ENCODE data around the gene TPI1.

GRCh38 chr12:6822426-6823135, 44.8 kb upstream of the TPI1 start:
- TF ChIP-seq POLR2AphosphoS5 (IDR thresholded peaks at IDR 0.05; ENCODE audit: low read depth, low read length) (no peak), POLR2A (IDR thresholded peaks at IDR 0.05; ENCODE audit: low read depth, low read length) (no peak)
